ENCODE data around the gene KANSL2.
"Not testable (repeated sequence)": the region's sequence is repeated elsewhere in the genome, so short reads cannot be mapped to it uniquely, and the experiment has no call there.

The KANSL2 gene

GRCh38 chr12:48681710-48682532, at the start of gene KANSL2:
KANSL2 (minus strand) TSS chr12:48682238; CDS start chr12:48681632, 606 bp downstream.
- H3K4me1 Mint-ChIP-seq, result peaks cover 43% of the 10 kb centered on the region
- peak within 1 kb of the TSS; percentile 82 for H3K4me3 Mint-ChIP-seq
- H3K9me3 Mint-ChIP-seq, result no peaks in the 10 kb centered on the region
- H3K36me3 Mint-ChIP-seq, result peaks cover 22% of the 10 kb centered on the region
- H3K27me3 Mint-ChIP-seq, result no peaks in the 10 kb centered on the region
- H3K27ac Mint-ChIP-seq, result peak within 1 kb of the TSS; percentile 91
- peak; percentile 100 for ATAC-seq

- Mint-ChIP-seq H3K27me3 (peaks cover 9% of the 10 kb centered on the region), H3K4me3 (no peak overlapping the region), H3K4me1 (no peaks in the 10 kb centered on the region), H3K9me3 (no peaks in the 10 kb centered on the region), H3K27ac (no peak overlapping the region), H3K36me3 (no peaks in the 10 kb centered on the region)
- ATAC-seq, result no peak
Measured at GRCh38 chr12:48728807-48729206, 46.8 kb upstream of the KANSL2 start.

GRCh38 chr12:48720737-48721136, 38.7 kb upstream of the KANSL2 start:
- peaks cover 13% of the 10 kb centered on the region for H3K36me3 Mint-ChIP-seq
- H3K27me3 Mint-ChIP-seq, H3K27ac Mint-ChIP-seq, H3K4me1 Mint-ChIP-seq, H3K4me3 Mint-ChIP-seq, ATAC-seq: not testable (repeated sequence)
- H3K9me3 Mint-ChIP-seq, result peaks cover 12% of the 10 kb centered on the region

GRCh38 chr12:48720171-48720570, 38.1 kb upstream of the KANSL2 start:
- not testable (repeated sequence) for ATAC-seq, H3K4me1 Mint-ChIP-seq, H3K27me3 Mint-ChIP-seq, H3K4me3 Mint-ChIP-seq, H3K27ac Mint-ChIP-seq
- H3K36me3 Mint-ChIP-seq, result peaks cover 13% of the 10 kb centered on the region
- H3K9me3 Mint-ChIP-seq, result peaks cover 12% of the 10 kb centered on the region

- not testable (repeated sequence) for H3K4me3 Mint-ChIP-seq, H3K27ac Mint-ChIP-seq, H3K27me3 Mint-ChIP-seq, ATAC-seq
- H3K9me3 Mint-ChIP-seq, result peaks cover 12% of the 10 kb centered on the region
- peaks cover 14% of the 10 kb centered on the region for H3K36me3 Mint-ChIP-seq
- H3K4me1 Mint-ChIP-seq, result peaks cover 18% of the 10 kb centered on the region
Measured at GRCh38 chr12:48719002-48719401, 37.0 kb upstream of the KANSL2 start.

GRCh38 chr12:48717252-48717695, 35.2 kb upstream of the KANSL2 start:
- Mint-ChIP-seq H3K27ac (peak overlapping the region; percentile 97), H3K36me3 (peaks cover 24% of the 10 kb centered on the region), H3K4me1 (peaks cover 27% of the 10 kb centered on the region), H3K27me3 (no peaks in the 10 kb centered on the region), H3K9me3 (peaks cover 12% of the 10 kb centered on the region), H3K4me3 (peak overlapping the region; percentile 98)
- ATAC-seq, result no peak

GRCh38 chr12:48716493-48717251, 34.6 kb upstream of the KANSL2 start, which contains the start of gene CCNT1:
CCNT1 (minus strand) TSS chr12:48716707; CDS start chr12:48716675, 32 bp downstream.
- H3K27me3 Mint-ChIP-seq, result no peaks in the 10 kb centered on the region

GRCh38 chr12:48716168-48716492, 34.1 kb upstream of the KANSL2 start:
- H3K36me3 Mint-ChIP-seq, result peaks cover 24% of the 10 kb centered on the region
- peak overlapping the region; percentile 98 for H3K4me3 Mint-ChIP-seq
- H3K4me1 Mint-ChIP-seq, result peaks cover 27% of the 10 kb centered on the region
- ATAC-seq, result no peak
- H3K27me3 Mint-ChIP-seq, result no peaks in the 10 kb centered on the region
- H3K9me3 Mint-ChIP-seq, result peaks cover 12% of the 10 kb centered on the region
- peak overlapping the region; percentile 97 for H3K27ac Mint-ChIP-seq

More at GRCh38 chr12:48716493-48717251, 34.6 kb upstream of the KANSL2 start, which contains the start of gene CCNT1:
- Mint-ChIP-seq H3K4me1 (peaks cover 27% of the 10 kb centered on the region), H3K27ac (peak within 1 kb of the TSS; percentile 97), H3K9me3 (peaks cover 12% of the 10 kb centered on the region), H3K4me3 (peak within 1 kb of the TSS; percentile 98), H3K36me3 (peaks cover 24% of the 10 kb centered on the region)
- peak; percentile 99 for ATAC-seq

GRCh38 chr12:48712209-48712608, 30.2 kb upstream of the KANSL2 start:
- H3K27ac Mint-ChIP-seq, result no peak overlapping the region
- ATAC-seq, result no peak
- no peaks in the 10 kb centered on the region for H3K9me3 Mint-ChIP-seq
- peaks cover 41% of the 10 kb centered on the region for H3K4me1 Mint-ChIP-seq
- H3K27me3 Mint-ChIP-seq, result no peaks in the 10 kb centered on the region
- H3K36me3 Mint-ChIP-seq, result peaks cover 10% of the 10 kb centered on the region
- no peak overlapping the region for H3K4me3 Mint-ChIP-seq

GRCh38 chr12:48698822-48699221, 16.8 kb upstream of the KANSL2 start:
- not testable (repeated sequence) for H3K4me3 Mint-ChIP-seq, H3K4me1 Mint-ChIP-seq, H3K27ac Mint-ChIP-seq, H3K27me3 Mint-ChIP-seq, ATAC-seq, H3K9me3 Mint-ChIP-seq
- H3K36me3 Mint-ChIP-seq, result peaks cover 40% of the 10 kb centered on the region

- H3K4me3 Mint-ChIP-seq, result no peak overlapping the region
- H3K4me1 Mint-ChIP-seq, result no peaks in the 10 kb centered on the region
- no peaks in the 10 kb centered on the region for H3K9me3 Mint-ChIP-seq
- H3K36me3 Mint-ChIP-seq, result peaks cover 45% of the 10 kb centered on the region
- no peak for ATAC-seq
- no peaks in the 10 kb centered on the region for H3K27me3 Mint-ChIP-seq
- H3K27ac Mint-ChIP-seq, result no peak overlapping the region
Measured at GRCh38 chr12:48696626-48697025, 14.6 kb upstream of the KANSL2 start.

GRCh38 chr12:48695859-48696258, 13.8 kb upstream of the KANSL2 start:
- peaks cover 51% of the 10 kb centered on the region for H3K36me3 Mint-ChIP-seq
- no peaks in the 10 kb centered on the region for H3K27me3 Mint-ChIP-seq
- no peak overlapping the region for H3K27ac Mint-ChIP-seq
- H3K9me3 Mint-ChIP-seq, result no peaks in the 10 kb centered on the region
- no peak overlapping the region for H3K4me3 Mint-ChIP-seq
- no peak for ATAC-seq
- no peaks in the 10 kb centered on the region for H3K4me1 Mint-ChIP-seq

GRCh38 chr12:48694038-48694437, 12.0 kb upstream of the KANSL2 start:
- no peak overlapping the region for H3K27ac Mint-ChIP-seq
- no peaks in the 10 kb centered on the region for H3K27me3 Mint-ChIP-seq
- no peak overlapping the region for H3K4me3 Mint-ChIP-seq
- peaks cover 48% of the 10 kb centered on the region for H3K36me3 Mint-ChIP-seq
- no peak for ATAC-seq
- no peaks in the 10 kb centered on the region for H3K4me1 Mint-ChIP-seq
- no peaks in the 10 kb centered on the region for H3K9me3 Mint-ChIP-seq

- peaks cover 50% of the 10 kb centered on the region for H3K36me3 Mint-ChIP-seq
- H3K4me1 Mint-ChIP-seq, result no peaks in the 10 kb centered on the region
- H3K9me3 Mint-ChIP-seq, result no peaks in the 10 kb centered on the region
- ATAC-seq, result no peak
- no peak overlapping the region for H3K4me3 Mint-ChIP-seq
- no peaks in the 10 kb centered on the region for H3K27me3 Mint-ChIP-seq
- H3K27ac Mint-ChIP-seq, result no peak overlapping the region
Measured at GRCh38 chr12:48693572-48693971, 11.5 kb upstream of the KANSL2 start.

- Mint-ChIP-seq H3K36me3 (peaks cover 44% of the 10 kb centered on the region), H3K27ac (no peak overlapping the region), H3K9me3 (no peaks in the 10 kb centered on the region), H3K4me1 (no peaks in the 10 kb centered on the region), H3K27me3 (no peaks in the 10 kb centered on the region), H3K4me3 (no peak overlapping the region)
- no peak for ATAC-seq
Measured at GRCh38 chr12:48691826-48692487, 9.9 kb upstream of the KANSL2 start.
